ENCODE data around the gene TTC31. TPM values are rescaled to one million over a fixed set of nuclear protein-coding genes. Genes with fewer than 3 reads are reported as not detected.

TTC31 gene
- 14.5 TPM for polyA plus RNA-seq (2012; ENCODE audit: insufficient read length, low read depth)

GRCh38 chr2:74482801-74483674, at the start of gene TTC31, which contains the start of gene CCDC142:
Gene TTC31, plus strand, starts transcription at chr2:74483081. Its CDS starts 15 bp downstream, at chr2:74483096.
Gene CCDC142, minus strand, starts transcription at chr2:74482998. Its CDS starts 161 bp downstream, at chr2:74482837.
- TF ChIP-seq TAF1 (IDR thresholded peaks at IDR 0.05; ENCODE audit: borderline replicate concordance, insufficient read depth, low read length) (peak; percentile 87), POLR2AphosphoS5 (IDR thresholded peaks at IDR 0.05; ENCODE audit: low read depth, low read length) (peak; percentile 90), SIN3A (IDR thresholded peaks at IDR 0.05; ENCODE audit: borderline replicate concordance, insufficient read depth, low read length) (0 out of 2 replicates have a peak, but pooled peaks have one; percentile 59), FOXP2 (optimal IDR thresholded peaks at IDR 0.05; ENCODE audit: borderline replicate concordance, extremely low read depth, extremely low read length, insufficient read depth) (peak; percentile 72), REST (IDR thresholded peaks at IDR 0.05; ENCODE audit: insufficient read depth in 1 of 2, low read depth in 2 of 2, low read length in 2 of 2) (0 out of 4 replicates have a peak, but pooled peaks of 1 of the 2 experiments have one; percentile 39)

DNA sequence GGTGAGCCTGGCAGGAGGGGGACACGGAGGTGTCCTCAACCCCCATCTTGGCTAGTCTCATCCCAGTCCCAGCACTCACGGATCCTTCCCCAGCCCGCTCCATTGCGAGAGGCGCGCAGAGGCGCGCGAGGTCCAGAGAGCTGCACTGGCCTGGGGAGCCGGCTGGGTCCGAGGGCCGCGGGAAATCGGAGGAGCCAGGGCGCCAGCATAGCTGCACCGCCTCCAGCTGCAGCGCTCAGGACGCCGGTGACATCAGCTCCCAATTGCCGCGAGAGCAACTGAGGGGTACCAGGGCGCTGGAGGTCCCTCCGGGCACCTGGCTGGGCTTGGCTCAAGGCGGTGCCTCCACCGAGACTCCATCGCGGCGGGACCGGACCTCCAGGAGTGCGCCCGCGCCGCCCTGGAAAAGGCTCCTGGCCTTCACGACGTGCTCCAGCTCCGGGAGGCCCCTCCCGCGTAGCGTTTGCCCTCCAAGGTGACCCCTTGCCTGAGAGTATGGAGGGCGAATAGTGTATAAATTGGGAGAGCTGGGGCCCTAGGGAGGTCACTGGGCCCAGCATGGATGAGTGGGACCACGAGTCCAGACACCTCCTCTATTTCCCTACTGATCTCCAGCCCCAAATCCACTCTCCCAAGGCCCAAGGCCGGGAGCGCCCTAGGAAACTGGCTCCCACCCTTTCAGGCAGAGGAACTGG, 46.6 kb upstream of the TTC31 start:
- TF ChIP-seq POLR2AphosphoS5 (IDR thresholded peaks at IDR 0.05; ENCODE audit: low read depth, low read length) (no peak), TAF1 (IDR thresholded peaks at IDR 0.05; ENCODE audit: borderline replicate concordance, insufficient read depth, low read length) (no peak), FOXP2 (optimal IDR thresholded peaks at IDR 0.05; ENCODE audit: borderline replicate concordance, extremely low read depth, extremely low read length, insufficient read depth) (no peak), SIN3A (IDR thresholded peaks at IDR 0.05; ENCODE audit: borderline replicate concordance, insufficient read depth, low read length) (no peak), REST (IDR thresholded peaks at IDR 0.05; ENCODE audit: insufficient read depth in 1 of 2, low read depth in 2 of 2, low read length in 2 of 2) (no peak)

DNA sequence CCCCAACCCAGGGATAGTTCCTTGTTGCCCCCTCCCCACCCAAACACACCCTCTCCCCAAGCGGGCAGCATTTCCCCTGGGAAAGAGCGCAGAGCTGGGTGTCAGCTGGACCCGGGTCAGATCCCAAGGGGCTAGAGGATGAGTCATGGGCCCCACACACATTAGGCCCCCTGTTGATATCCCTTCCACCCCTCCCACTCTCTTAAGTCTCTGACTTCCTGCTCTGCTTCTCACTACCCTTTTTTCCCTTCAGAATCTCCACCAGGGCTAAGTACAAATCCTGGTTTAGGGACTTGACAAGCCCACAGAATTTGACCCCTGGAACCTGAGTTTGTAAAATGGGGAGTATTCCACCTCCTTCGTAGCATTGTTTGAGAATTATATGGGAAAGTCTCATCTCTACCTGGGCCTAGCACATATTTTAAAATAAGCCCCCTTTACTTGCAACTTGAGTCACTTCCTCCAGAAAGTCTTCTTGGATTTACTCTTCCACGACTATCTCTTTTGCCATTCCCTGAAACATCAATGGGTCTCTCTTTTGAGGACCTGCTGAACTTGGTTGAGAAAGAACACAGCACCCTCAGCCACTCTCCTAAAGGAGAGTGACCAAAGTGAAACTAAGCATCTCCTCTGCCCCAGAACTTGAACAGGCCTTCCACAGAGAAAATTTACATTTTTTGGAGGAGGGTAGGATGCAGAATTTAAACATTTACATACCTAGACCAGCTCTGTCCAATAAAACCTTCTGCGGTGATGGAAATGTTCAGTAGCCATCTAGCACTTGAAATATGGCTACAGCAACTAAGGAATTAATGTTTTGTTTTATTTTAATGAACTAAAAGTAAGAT, 45.8 kb upstream of the TTC31 start:
- TF ChIP-seq TAF1 (IDR thresholded peaks at IDR 0.05; ENCODE audit: borderline replicate concordance, insufficient read depth, low read length) (no peak), SIN3A (IDR thresholded peaks at IDR 0.05; ENCODE audit: borderline replicate concordance, insufficient read depth, low read length) (no peak), REST (IDR thresholded peaks at IDR 0.05; ENCODE audit: insufficient read depth in 1 of 2, low read depth in 2 of 2, low read length in 2 of 2) (no peak), FOXP2 (optimal IDR thresholded peaks at IDR 0.05; ENCODE audit: borderline replicate concordance, extremely low read depth, extremely low read length, insufficient read depth) (no peak), POLR2AphosphoS5 (IDR thresholded peaks at IDR 0.05; ENCODE audit: low read depth, low read length) (no peak)

DNA sequence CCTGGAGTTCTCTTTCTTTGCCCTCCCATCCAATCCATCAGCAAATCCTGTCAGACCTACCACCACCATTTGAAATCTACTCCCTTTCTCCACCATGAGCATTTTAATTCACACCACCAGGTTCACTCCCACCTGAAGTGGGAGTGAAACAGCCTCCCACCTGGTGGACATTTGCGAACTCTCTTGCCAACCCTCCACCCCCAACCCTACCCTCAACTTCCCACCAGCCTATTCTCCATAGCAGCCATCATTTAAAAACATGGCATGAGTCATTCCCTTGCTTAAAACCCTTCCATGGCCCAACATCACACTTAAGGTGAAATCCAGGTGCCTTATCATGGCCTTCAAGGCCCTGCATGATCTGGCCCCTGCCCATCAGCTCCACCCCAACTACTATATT, 44.6 kb upstream of the TTC31 start:
- TF ChIP-seq REST (IDR thresholded peaks at IDR 0.05; ENCODE audit: insufficient read depth in 1 of 2, low read depth in 2 of 2, low read length in 2 of 2) (no peak), FOXP2 (optimal IDR thresholded peaks at IDR 0.05; ENCODE audit: borderline replicate concordance, extremely low read depth, extremely low read length, insufficient read depth) (no peak), TAF1 (IDR thresholded peaks at IDR 0.05; ENCODE audit: borderline replicate concordance, insufficient read depth, low read length) (no peak), SIN3A (IDR thresholded peaks at IDR 0.05; ENCODE audit: borderline replicate concordance, insufficient read depth, low read length) (no peak), POLR2AphosphoS5 (IDR thresholded peaks at IDR 0.05; ENCODE audit: low read depth, low read length) (no peak)

Measured in PFSK-1 (cell line).